ENCODE measurements around the gene CXCR6. TPM values are rescaled to one million over a fixed set of nuclear protein-coding genes. Genes with fewer than 3 reads are reported as not detected.

The CXCR6 gene
- total RNA-seq, 1 donor from 2014 or later: not detected

DNA sequence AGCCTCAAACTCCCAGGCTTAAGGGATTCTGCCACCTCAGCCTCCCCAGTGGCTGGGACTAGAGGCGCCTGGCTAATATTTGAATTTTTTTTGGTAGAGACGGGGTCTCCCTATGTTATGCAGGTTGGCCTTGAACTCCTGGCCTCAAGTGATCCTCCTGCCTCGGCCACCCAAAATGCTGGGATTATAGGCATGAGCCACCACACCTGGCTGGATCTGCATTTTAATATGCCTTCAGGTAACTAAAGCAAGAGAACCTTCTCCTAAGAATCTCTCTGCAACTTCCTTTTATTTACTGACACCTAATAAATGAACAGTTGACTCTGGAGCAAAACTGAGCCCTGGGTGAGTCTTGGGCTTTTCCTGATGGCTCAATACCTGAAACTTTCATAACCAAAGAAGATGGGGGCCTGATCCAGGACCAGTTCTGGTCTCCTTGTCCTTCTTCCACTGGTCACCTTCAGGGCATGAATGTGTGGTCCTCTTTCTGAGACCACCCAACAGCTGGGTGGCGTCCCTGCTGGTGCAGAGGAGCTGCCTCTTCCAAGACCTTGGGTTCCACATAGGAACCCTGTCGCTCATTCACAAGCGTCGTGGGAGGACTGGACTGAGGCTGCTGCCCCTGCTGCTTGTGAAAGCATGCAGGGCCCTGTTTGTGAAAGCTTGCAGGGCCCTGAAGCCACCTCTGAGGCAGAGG is 28.8 kb upstream of the CXCR6 start:
- no peak for DNase-seq (ENCODE audit: low spot score)
- TF ChIP-seq EZH2phosphoT487 (IDR thresholded peaks at IDR 0.05) (no peak), EZH2 (IDR thresholded peaks at IDR 0.05) (no peak)
- TF ChIP-seq, protein P1, sequence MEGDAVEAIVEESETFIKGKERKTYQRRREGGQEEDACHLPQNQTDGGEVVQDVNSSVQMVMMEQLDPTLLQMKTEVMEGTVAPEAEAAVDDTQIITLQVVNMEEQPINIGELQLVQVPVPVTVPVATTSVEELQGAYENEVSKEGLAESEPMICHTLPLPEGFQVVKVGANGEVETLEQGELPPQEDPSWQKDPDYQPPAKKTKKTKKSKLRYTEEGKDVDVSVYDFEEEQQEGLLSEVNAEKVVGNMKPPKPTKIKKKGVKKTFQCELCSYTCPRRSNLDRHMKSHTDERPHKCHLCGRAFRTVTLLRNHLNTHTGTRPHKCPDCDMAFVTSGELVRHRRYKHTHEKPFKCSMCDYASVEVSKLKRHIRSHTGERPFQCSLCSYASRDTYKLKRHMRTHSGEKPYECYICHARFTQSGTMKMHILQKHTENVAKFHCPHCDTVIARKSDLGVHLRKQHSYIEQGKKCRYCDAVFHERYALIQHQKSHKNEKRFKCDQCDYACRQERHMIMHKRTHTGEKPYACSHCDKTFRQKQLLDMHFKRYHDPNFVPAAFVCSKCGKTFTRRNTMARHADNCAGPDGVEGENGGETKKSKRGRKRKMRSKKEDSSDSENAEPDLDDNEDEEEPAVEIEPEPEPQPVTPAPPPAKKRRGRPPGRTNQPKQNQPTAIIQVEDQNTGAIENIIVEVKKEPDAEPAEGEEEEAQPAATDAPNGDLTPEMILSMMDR (IDR thresholded peaks at IDR 0.05): no peak
- H3K36me3 Mint-ChIP-seq: no peaks in the 10 kb centered on the region

DNA sequence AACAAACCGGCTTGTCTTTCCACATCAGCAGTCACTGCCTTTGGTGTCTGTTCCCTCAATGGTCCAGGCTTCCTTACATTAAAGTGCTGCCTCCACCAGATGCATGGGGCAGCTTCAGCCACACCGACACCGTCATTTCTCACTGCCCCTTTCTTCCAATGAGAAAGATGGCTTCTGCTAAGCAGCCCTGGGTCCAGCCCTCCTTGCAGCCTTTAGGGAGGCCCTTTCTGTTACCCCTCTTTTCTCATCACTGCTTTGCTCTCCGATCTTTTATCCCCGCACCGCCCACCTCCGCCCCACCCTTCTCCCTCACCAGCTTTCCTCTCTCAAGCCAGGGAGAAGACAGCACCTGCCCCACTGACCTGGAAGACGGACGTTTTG is 28.2 kb upstream of the CXCR6 start:
- Histone ChIP-seq H4K20me1 (ENCODE audit: low read depth) (no peaks in the 10 kb centered on the region), H3K4me3 (no peak overlapping the region), H2AFZ (replicated peaks) (no peak overlapping the region), H3K27me3 (no peaks in the 10 kb centered on the region), H3K36me3 (no peaks in the 10 kb centered on the region), H3K4me2 (no peak overlapping the region), H3K79me2 (ENCODE audit: low read depth) (no peaks in the 10 kb centered on the region), H3K27ac (no peak overlapping the region), H3K9me3 (ENCODE audit: low read depth) (no peaks in the 10 kb centered on the region), H3F3A (ENCODE audit: low read depth) (no peaks in the 10 kb centered on the region), H3K4me1 (no peaks in the 10 kb centered on the region), H3K9ac (no peak overlapping the region)
- Mint-ChIP-seq H3K27ac (no peak overlapping the region), H3K4me3 (peak overlapping the region; percentile 33), H3K4me1 (peaks cover 24% of the 10 kb centered on the region), H3K36me3 (no peaks in the 10 kb centered on the region), H3K9me3 (no peaks in the 10 kb centered on the region), H3K27me3 (ENCODE audit: insufficient read depth, low read depth) (peaks cover 5% of the 10 kb centered on the region)
- TF ChIP-seq EZH2phosphoT487 (IDR thresholded peaks at IDR 0.05): no peak
- no peak for TF ChIP-seq EZH2 (IDR thresholded peaks at IDR 0.05)
- TF ChIP-seq, protein P1 (IDR thresholded peaks at IDR 0.05): no peak
- no peak for DNase-seq (ENCODE audit: low spot score)

More for the DNA sequence above, 28.8 kb upstream of the CXCR6 start:
- Mint-ChIP-seq H3K4me1 (peaks cover 24% of the 10 kb centered on the region), H3K27ac (no peak overlapping the region), H3K9me3 (no peaks in the 10 kb centered on the region), H3K27me3 (ENCODE audit: insufficient read depth, low read depth) (peaks cover 5% of the 10 kb centered on the region), H3K4me3 (no peak overlapping the region)
- no peaks in the 10 kb centered on the region for H3K79me2 ChIP-seq (ENCODE audit: low read depth)
- H3K4me1 ChIP-seq: no peaks in the 10 kb centered on the region
- no peaks in the 10 kb centered on the region for H3K9me3 ChIP-seq (ENCODE audit: low read depth)
- H3K27ac ChIP-seq: no peak overlapping the region
- H2AFZ ChIP-seq (replicated peaks): no peak overlapping the region
- H3K4me3 ChIP-seq: no peak overlapping the region
- H3K9ac ChIP-seq: no peak overlapping the region
- H3F3A ChIP-seq (ENCODE audit: low read depth): no peaks in the 10 kb centered on the region
- H4K20me1 ChIP-seq (ENCODE audit: low read depth): no peaks in the 10 kb centered on the region
- H3K36me3 ChIP-seq: no peaks in the 10 kb centered on the region
- no peaks in the 10 kb centered on the region for H3K27me3 ChIP-seq
- H3K4me2 ChIP-seq: no peak overlapping the region

- H3K79me2 ChIP-seq (ENCODE audit: low read depth): no peaks in the 10 kb centered on the region
- H3K4me3 Mint-ChIP-seq: peak overlapping the region; percentile 33
These were observed 27.6 kb upstream of the CXCR6 start for GRCh38 chr3:45915518-45916231.

More at GRCh38 chr3:45915518-45916231, 27.6 kb upstream of the CXCR6 start:
- TF ChIP-seq, protein P1 (IDR thresholded peaks at IDR 0.05): no peak
- no peak for TF ChIP-seq EZH2phosphoT487 (IDR thresholded peaks at IDR 0.05)
- TF ChIP-seq EZH2 (IDR thresholded peaks at IDR 0.05): no peak
- H3K27ac ChIP-seq: no peak overlapping the region
- H3K4me2 ChIP-seq: no peak overlapping the region
- peak; percentile 13 for DNase-seq (ENCODE audit: low spot score)
- peaks cover 3% of the 10 kb centered on the region for H3K36me3 Mint-ChIP-seq
- peak overlapping the region; percentile 50 for H3K27ac Mint-ChIP-seq
- no peak overlapping the region for H3K4me3 ChIP-seq
- H3K4me1 ChIP-seq: no peaks in the 10 kb centered on the region
- H3K9me3 ChIP-seq (ENCODE audit: low read depth): no peaks in the 10 kb centered on the region
- H2AFZ ChIP-seq (replicated peaks): no peak overlapping the region
- H3F3A ChIP-seq (ENCODE audit: low read depth): no peaks in the 10 kb centered on the region
- no peaks in the 10 kb centered on the region for H3K27me3 ChIP-seq
- H3K9ac ChIP-seq: no peak overlapping the region
- no peaks in the 10 kb centered on the region for H3K36me3 ChIP-seq
- H4K20me1 ChIP-seq (ENCODE audit: low read depth): no peaks in the 10 kb centered on the region
- no peaks in the 10 kb centered on the region for H3K9me3 Mint-ChIP-seq
- H3K4me1 Mint-ChIP-seq: peaks cover 24% of the 10 kb centered on the region
- peaks cover 5% of the 10 kb centered on the region for H3K27me3 Mint-ChIP-seq (ENCODE audit: insufficient read depth, low read depth)
